GM19328 (cell line): Measurements from ENCODE around the gene LEPROT.

Experiments
- ATAC-seq: cut with Tn5 transposase; IDR thresholded peaks from one replicate; pipeline ENCODE4 v1.9.1; 2021; ENCODE audit warnings: mild to moderate bottlenecking, moderate library complexity; ENCODE audit not compliant: unreplicated experiment

The LEPROT gene

GRCh38 chr1:65471861-65472332 is 51.4 kb downstream of the LEPROT start:
- ATAC-seq = no peak

- ATAC-seq = no peak
These were observed 55.9 kb downstream of the LEPROT start for GRCh38 chr1:65476327-65476726.

GRCh38 chr1:65477414-65478378 is 57.2 kb downstream of the LEPROT start:
- no peak for ATAC-seq

GRCh38 chr1:65478379-65479026 is 58.0 kb downstream of the LEPROT start:
- no peak for ATAC-seq

GRCh38 chr1:65479554-65480204 is 59.2 kb downstream of the LEPROT start:
- no peak for ATAC-seq

GRCh38 chr1:65480684-65481405 is 60.4 kb downstream of the LEPROT start:
- ATAC-seq = no peak

- ATAC-seq = no peak
These were observed 63.7 kb downstream of the LEPROT start for GRCh38 chr1:65483993-65484754.
